Heart right ventricle (tissue), 16 donors: ENCODE measurements around the gene RPEL1. TPM values are rescaled to one million over a fixed set of nuclear protein-coding genes. Genes with fewer than 3 reads are reported as not detected.
"Not testable (repeated sequence)": the region's sequence is repeated elsewhere in the genome, so short reads cannot be mapped to it uniquely, and the experiment has no call there.

Experiments used
- ATAC-seq, 8 donors: fragments of 200-7000 bp; cut with Tn5 transposase; one replicate each; pipeline ENCODE4 v1.9.1; 2020; ENCODE audit warnings: mild to moderate bottlenecking in 8 of 8, moderate library complexity in 8 of 8, moderate number of reproducible peaks in 1 of 8
- DNase-seq, 2 donors: peaks; one replicate each; pipeline ENCODE4 v3.0.0-alpha.2; 2020
- H3K27ac ChIP-seq, 10 donors: fragments of 200-600 bp; sonication (generic) in 2 of 10; one replicate each; pipeline versions ENCODE4 v1.5.0 to v1.8.0; 2020 to 2022; ENCODE audit warnings: mild to moderate bottlenecking in 3 of 10
- H3K27me3 ChIP-seq, 7 donors: fragments of 200-600 bp; one replicate each; pipeline ENCODE4 v1.8.0; 2021 to 2022; ENCODE audit warnings: mild to moderate bottlenecking in 2 of 7
- H3K36me3 ChIP-seq, 9 donors: fragments of 200-600 bp; sonication (generic) in 1 of 9; one replicate each; pipeline versions ENCODE4 v1.5.0 to v1.8.0; 2020 to 2022; ENCODE audit warnings: mild to moderate bottlenecking in 2 of 9
- H3K4me1 ChIP-seq, 9 donors: fragments of 200-600 bp; sonication (generic) in 1 of 9; one replicate each; pipeline versions ENCODE4 v1.5.0 to v1.8.0; 2020 to 2022; ENCODE audit warnings: mild to moderate bottlenecking in 4 of 9
- H3K4me3 ChIP-seq, 10 donors: fragments of 200-600 bp; sonication (generic) in 2 of 10; one replicate each; pipeline versions ENCODE4 v1.5.0 to v1.8.0; 2020 to 2022; ENCODE audit warnings: mild to moderate bottlenecking in 7 of 10, moderate library complexity in 2 of 10
- H3K9me3 ChIP-seq, 11 donors: fragments of 200-600 bp in 10 of 11; sonication (generic) in 2 of 11; one replicate each; pipeline versions ENCODE4 v1.5.0 to v1.8.0; 2013 to 2022; ENCODE audit warnings: mild to moderate bottlenecking in 2 of 11, control low read depth in 1 of 11, moderate library complexity in 1 of 11
- CTCF ChIP-seq, 9 donors: fragments of 200-600 bp; sonication (generic) in 2 of 9; IDR thresholded peaks; one replicate each; pipeline versions ENCODE4 v1.5.0 to v1.8.0; 2021 to 2022; ENCODE audit warnings: antibody characterized with exemption in 9 of 9, mild to moderate bottlenecking in 5 of 9, moderate library complexity in 1 of 9
- WGBS, 2 donors: extraction: QIAGEN DNeasy Blood & Tissue Kit; methylation state at CpG; one replicate each; pipeline ENCODE4 v1.1.7; 2013; ENCODE audit warnings: inconsistent platforms in 1 of 2; 5-methylcytosine and 5-hydroxymethylcytosine counted together
- intact Hi-C, 10 donors: fragments of 100-400 bp; cut with DNase I; formaldehyde crosslinking; loops; one replicate each; pipeline versions ENCODE4 v1.11.1 to v1.14.2; 2022
- long read RNA-seq, 3 donors: library from polyadenylated mRNA; unstranded; transcript quantifications; one replicate each; pipeline ENCODE4 v2.0.0, GENCODE V29; 2020 to 2021
- polyA plus RNA-seq, 2 donors: library from polyadenylated mRNA; stranded (reverse); fragments of 200-250 nt; gene quantifications; one replicate each; pipeline ENCODE4 v1.2.3, GENCODE V29; 2013
- total RNA-seq, 10 donors: library from RNA; stranded (reverse); fragmentation: NEBNext Ultra II Directional in 3 of 10; extraction: Animal tissue kit (Norgen Biotek cat#: 25700) in 3 of 10; gene quantifications; one replicate each; pipeline versions ENCODE4 v1.2.1 to v1.2.4, GENCODE V29; 2021 to 2023
- donor health status: Arrhythmogenic right ventricular cardiomyopathy.
- donor health status: ischemic (EF 13 %, LVEDD 7.1; RV severe dilation, severe dysfunction).
- donor health status: healthy with polysubstance abuse.
- donor health status: DM: no; HTN: yes; CAD: no.
- donor health status: DM: no; HTN: no; CAD: no.
- donor health status: ischemic (EF 25% LVEDD 6.9; RV normal size, moderate dysfunction).
- donor health status: ischemic (EF 25% LVEDD 5.7; RV mildly dilated, moderate dysfunction).
- donor health status: healthy.
- donor health status: DM: yes; HTN: yes; CAD: no.
- donor health status: Ischemic cardiomyopathy.
- donor health status: ischemic (EF 35%, LVEDD 5.7; RV mildly dilated, moderate dysfunction).
- donor health status: nonischemic (EF 11% LVEDD 7.7; RV severe dilation, severe dysfunction).
- donor health status: DM: yes; HTN: yes; CAD: no.
- donor health status: PGD.
- donor health status: ischemic (EF 29% LVEDD 5.4; RV normal size, mild dysfunction).
- donor health status: nonischemic (EF 23%, LVEDD 6.1; RV moderate dilation, normal function).

RPEL1 gene
- total RNA-seq: not detected
- under 1 TPM in 1 of 2 donors, not detected in 1; 0.01 TPM for polyA plus RNA-seq
- long read RNA-seq, donor 1: 0 reads
- long read RNA-seq, donor 2: 0 reads
- long read RNA-seq, donor 3: 0 reads

DNA sequence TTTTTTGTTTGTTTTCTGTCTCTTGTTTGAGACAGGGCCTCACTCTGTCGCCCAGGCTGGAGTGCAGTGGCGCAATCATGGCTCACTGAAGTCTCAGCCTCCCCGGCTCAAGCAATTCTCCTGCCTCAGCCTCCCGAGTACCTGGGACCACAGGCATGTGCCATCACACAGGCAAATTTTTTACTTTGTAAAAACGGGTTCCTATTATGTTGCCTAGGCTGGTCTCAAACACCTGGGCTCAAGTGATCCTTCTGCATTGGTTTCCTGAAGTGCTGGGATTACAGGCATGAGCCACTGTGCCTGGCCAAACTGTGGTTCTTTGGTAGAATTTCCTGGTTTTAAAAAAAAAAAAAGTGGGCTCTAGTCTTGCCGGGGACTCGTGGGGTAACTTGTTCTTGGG is at the start of gene RPEL1:
RPEL1 (plus strand) TSS at position 301 of the 400 bp plus-strand sequence. CDS start 110 bp downstream, outside the sequence.
- DNase-seq, H3K4me3 ChIP-seq, H3K9me3 ChIP-seq, H3K36me3 ChIP-seq, H3K27ac ChIP-seq, ATAC-seq, H3K27me3 ChIP-seq: not testable (repeated sequence)
- intact Hi-C loops: loop anchor here (2.0 to 10.0 kb wide), 14 partner anchors 141 to 531 kb away; partner anchors contain the start of genes CYP17A1 (in 5 of the 10), CNNM2 (in 2 of the 10), ARL3 (in 1 of the 10) and SFXN2 (in 1 of the 10)
- peaks cover 6 to 26% (median 8%) of the 10 kb centered on the region in 9 donors for H3K4me1 ChIP-seq
- WGBS, 2 donors: 87 to 92% methylated on average over 7 of the region's 7 CpGs

DNA sequence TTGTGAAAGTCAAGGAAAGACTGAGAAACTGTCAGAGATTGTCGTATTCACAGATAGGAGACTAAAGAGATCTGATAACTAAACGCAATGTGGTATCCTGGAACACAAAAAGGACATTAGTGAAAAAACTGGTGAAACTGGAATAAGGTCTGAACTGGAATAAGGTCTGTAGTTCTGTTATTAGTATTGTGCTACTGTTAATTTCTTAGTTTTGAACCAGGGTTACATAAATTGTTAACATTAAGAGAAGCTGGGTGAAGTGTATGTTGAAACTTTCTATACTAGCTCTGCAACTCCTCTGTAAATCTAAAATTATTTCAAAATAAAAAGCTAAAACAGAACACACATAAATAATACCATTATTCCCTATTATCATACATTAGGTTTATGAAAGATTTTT is 49.2 kb upstream of the RPEL1 start:
- Histone ChIP-seq H3K36me3 (no peaks in the 10 kb centered on the region), H3K27ac (peak overlapping the region in 9 of 10 donors; percentile 23 to 87 (median 62)), H3K27me3 (no peaks in the 10 kb centered on the region), H3K4me3 (no peak overlapping the region), H3K4me1 (peaks cover 3 to 68% (median 29%) of the 10 kb centered on the region in 9 donors), H3K9me3 (no peaks in the 10 kb centered on the region)
- 47 to 49% methylated on average over 2 of the region's 2 CpGs for WGBS, 2 donors
- intact Hi-C loops: no loop called here
- no peak for DNase-seq
- TF ChIP-seq CTCF (IDR thresholded peaks at IDR 0.05): no peak
- ATAC-seq: no peak

DNA sequence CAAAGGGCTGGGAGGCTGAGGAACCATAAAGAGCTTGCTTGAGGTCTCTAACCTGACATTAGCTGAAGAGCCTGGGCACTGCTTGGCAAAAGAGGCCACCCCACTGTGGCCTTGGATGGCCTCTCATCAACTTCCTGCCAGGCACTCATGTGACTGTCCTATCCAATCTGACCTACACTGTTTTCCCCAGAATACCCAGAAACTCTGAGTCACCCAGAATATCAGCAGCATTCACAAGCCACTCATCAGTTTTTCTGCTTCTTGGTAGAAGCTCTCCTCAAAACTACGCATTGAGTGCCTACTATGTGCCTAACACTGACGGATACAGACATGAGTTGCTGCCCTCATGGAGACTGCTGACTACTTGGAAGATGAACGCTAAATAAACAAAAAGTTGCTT is 48.5 kb upstream of the RPEL1 start:
- WGBS, 2 donors: 60 to 61% methylated on average over 3 of the region's 3 CpGs
- DNase-seq (peak; percentile 29 to 62), ATAC-seq (peak; percentile 20 to 66 (median 52))
- Histone ChIP-seq H3K9me3 (no peaks in the 10 kb centered on the region), H3K27me3 (no peaks in the 10 kb centered on the region), H3K27ac (peak overlapping the region in 9 of 10 donors; percentile 23 to 87 (median 62)), H3K4me1 (peaks cover 3 to 67% (median 24%) of the 10 kb centered on the region in 9 donors), H3K36me3 (no peaks in the 10 kb centered on the region), H3K4me3 (peak overlapping the region in 1 of 10 donors; percentile 20)
- no peak for TF ChIP-seq CTCF (IDR thresholded peaks at IDR 0.05)
- intact Hi-C loops: no loop called here

GRCh38 chr10:103197903-103198302 is 47.8 kb upstream of the RPEL1 start:
- no peaks in the 10 kb centered on the region for H3K36me3 ChIP-seq
- DNase-seq (no peak), ATAC-seq (no peak)
- peaks cover 3 to 75% (median 24%) of the 10 kb centered on the region in 9 donors for H3K4me1 ChIP-seq
- H3K27me3 ChIP-seq: no peaks in the 10 kb centered on the region
- TF ChIP-seq CTCF (IDR thresholded peaks at IDR 0.05): no peak
- intact Hi-C loops: no loop called here
- 60 to 64% methylated on average over 2 of the region's 2 CpGs for WGBS, 2 donors
- no peaks in the 10 kb centered on the region for H3K9me3 ChIP-seq
- peak overlapping the region in 7 of 10 donors; percentile 23 to 87 (median 62) for H3K27ac ChIP-seq
- H3K4me3 ChIP-seq: peak overlapping the region in 1 of 10 donors; percentile 20

DNA sequence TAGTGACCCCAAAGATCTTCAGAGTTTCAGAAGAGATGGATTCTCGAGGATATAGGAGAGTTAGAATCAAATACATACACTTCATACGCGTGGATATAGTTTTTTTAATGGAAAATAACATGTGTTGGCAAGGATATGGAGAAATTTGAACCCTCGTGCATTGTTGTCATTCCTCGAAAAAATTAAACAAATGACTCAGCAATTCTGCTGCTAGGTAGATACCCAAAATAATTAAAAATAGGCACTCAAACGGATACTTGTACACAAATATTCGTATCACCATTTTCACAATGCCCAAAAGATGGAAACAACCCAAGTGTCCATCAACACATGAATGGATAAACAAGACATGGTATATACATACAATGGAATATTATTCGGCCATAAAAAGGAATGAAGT is 47.0 kb upstream of the RPEL1 start:
- Histone ChIP-seq H3K4me3 (no peak overlapping the region), H3K9me3 (no peaks in the 10 kb centered on the region), H3K4me1 (peaks cover 3 to 72% (median 20%) of the 10 kb centered on the region in 9 donors), H3K27ac (peak overlapping the region in 1 of 10 donors; percentile 87), H3K36me3 (no peaks in the 10 kb centered on the region), H3K27me3 (no peaks in the 10 kb centered on the region)
- DNase-seq (no peak), ATAC-seq (no peak)
- WGBS, 2 donors: 92 to 93% methylated on average over 8 of the region's 8 CpGs
- intact Hi-C loops: no loop called here
- TF ChIP-seq CTCF (IDR thresholded peaks at IDR 0.05): no peak
